Esophagus muscularis mucosa (tissue), 4 donors: ENCODE data around the gene TRPV2.

Experiments
- EP300 ChIP-seq: sonication (generic); formaldehyde crosslinking; IDR thresholded peaks from one replicate; pipeline ENCODE4 v1.6.1; 2017; ENCODE audit warnings: antibody characterized with exemption
- POLR2A ChIP-seq: fragments of 450-650 bp; IDR thresholded peaks from one replicate; pipeline ENCODE4 v1.6.1; 2017; ENCODE audit warnings: antibody characterized with exemption, moderate library complexity, mild to moderate bottlenecking, low read depth
- POLR2AphosphoS5 ChIP-seq, 2 donors: sonication (generic); formaldehyde crosslinking; IDR thresholded peaks; one replicate each; pipeline ENCODE4 v1.6.1; 2017; ENCODE audit warnings: antibody characterized with exemption in 2 of 2
- TF ChIP-seq, protein P1 (sequence below), 3 experiments: fragments of 200-600 bp in 2 of 3; fragments of 450-650 bp in 1 of 3; sonication (generic) in 2 of 3; IDR thresholded peaks; one replicate each; pipeline ENCODE4 v1.5.1; 2017 to 2019; ENCODE audit warnings: antibody characterized with exemption in 3 of 3, mild to moderate bottlenecking in 2 of 3, moderate library complexity in 1 of 3

DNA sequence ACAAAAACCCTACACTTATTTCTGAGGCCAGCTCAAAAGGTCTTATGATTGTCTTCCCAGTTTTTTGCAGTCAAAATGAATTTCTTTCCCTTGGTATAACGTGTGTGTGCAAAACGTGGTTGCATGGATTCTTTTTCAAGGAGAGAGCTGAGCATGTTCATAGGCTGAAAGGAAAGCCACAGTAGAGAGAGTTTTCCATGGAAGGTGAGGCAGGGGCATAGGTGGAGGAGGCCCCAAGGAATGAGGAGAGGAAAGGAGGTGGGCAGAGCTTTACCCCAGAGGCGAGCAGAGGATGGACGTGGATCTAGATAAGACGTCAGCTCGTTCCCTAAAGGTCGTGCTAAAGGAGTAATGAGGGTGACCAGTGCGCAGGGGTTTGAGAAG lies 22.8 kb downstream of the TRPV2 start:
- TF ChIP-seq, protein P1, sequence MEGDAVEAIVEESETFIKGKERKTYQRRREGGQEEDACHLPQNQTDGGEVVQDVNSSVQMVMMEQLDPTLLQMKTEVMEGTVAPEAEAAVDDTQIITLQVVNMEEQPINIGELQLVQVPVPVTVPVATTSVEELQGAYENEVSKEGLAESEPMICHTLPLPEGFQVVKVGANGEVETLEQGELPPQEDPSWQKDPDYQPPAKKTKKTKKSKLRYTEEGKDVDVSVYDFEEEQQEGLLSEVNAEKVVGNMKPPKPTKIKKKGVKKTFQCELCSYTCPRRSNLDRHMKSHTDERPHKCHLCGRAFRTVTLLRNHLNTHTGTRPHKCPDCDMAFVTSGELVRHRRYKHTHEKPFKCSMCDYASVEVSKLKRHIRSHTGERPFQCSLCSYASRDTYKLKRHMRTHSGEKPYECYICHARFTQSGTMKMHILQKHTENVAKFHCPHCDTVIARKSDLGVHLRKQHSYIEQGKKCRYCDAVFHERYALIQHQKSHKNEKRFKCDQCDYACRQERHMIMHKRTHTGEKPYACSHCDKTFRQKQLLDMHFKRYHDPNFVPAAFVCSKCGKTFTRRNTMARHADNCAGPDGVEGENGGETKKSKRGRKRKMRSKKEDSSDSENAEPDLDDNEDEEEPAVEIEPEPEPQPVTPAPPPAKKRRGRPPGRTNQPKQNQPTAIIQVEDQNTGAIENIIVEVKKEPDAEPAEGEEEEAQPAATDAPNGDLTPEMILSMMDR (IDR thresholded peaks at IDR 0.05): no peak
- TF ChIP-seq POLR2AphosphoS5 (IDR thresholded peaks at IDR 0.05): no peak
- TF ChIP-seq EP300: no peak
- TF ChIP-seq POLR2A: no peak
